Measurements from ENCODE around the gene PLK5. TPM values are rescaled to one million over a fixed set of nuclear protein-coding genes. Genes with fewer than 3 reads are reported as not detected.

Gene PLK5
- total RNA-seq, 4 donors from 2014 or later, result not detected

DNA sequence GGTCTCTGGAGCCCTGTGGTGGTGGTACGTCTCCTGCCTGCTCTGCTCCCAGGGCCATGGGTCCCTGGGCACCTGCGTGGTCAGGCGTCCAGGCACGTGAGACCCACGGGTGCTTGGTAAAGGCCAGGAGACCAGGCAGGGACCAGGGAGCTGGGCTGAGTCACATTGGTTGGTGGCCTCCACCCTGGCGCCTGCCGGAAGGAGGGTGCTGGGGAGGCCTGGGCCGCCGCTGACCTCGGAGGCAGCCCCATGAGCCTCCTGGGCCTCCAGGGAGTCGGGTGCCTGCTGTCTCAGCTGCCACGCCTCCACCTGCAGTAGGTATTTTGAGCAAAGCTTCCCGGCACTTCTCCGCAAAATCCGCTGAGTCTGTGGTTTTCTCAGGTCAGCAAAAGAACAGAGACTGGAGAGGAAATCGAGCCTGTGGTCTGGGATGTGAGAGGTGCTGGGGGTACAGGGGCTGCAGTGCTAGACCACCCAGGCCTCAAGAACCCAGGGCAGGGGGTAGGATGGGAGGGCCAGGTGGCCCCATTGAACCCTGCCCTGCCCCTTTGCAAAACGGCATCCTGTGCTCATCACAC lies 3.6 kb upstream of the PLK5 start:
- no peak for TF ChIP-seq POLR2A (IDR thresholded peaks at IDR 0.05)
- TF ChIP-seq, protein P1, sequence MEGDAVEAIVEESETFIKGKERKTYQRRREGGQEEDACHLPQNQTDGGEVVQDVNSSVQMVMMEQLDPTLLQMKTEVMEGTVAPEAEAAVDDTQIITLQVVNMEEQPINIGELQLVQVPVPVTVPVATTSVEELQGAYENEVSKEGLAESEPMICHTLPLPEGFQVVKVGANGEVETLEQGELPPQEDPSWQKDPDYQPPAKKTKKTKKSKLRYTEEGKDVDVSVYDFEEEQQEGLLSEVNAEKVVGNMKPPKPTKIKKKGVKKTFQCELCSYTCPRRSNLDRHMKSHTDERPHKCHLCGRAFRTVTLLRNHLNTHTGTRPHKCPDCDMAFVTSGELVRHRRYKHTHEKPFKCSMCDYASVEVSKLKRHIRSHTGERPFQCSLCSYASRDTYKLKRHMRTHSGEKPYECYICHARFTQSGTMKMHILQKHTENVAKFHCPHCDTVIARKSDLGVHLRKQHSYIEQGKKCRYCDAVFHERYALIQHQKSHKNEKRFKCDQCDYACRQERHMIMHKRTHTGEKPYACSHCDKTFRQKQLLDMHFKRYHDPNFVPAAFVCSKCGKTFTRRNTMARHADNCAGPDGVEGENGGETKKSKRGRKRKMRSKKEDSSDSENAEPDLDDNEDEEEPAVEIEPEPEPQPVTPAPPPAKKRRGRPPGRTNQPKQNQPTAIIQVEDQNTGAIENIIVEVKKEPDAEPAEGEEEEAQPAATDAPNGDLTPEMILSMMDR (IDR thresholded peaks at IDR 0.05), result no peak
- H3K27ac ChIP-seq, result no peak overlapping the region
- no peak overlapping the region for H3K4me3 ChIP-seq
- peaks cover 0 to 22% of the 10 kb centered on the region in 2 donors for H3K27me3 ChIP-seq
- H3K9me3 ChIP-seq, result no peaks in the 10 kb centered on the region
- H3K4me1 ChIP-seq, result peaks cover 0 to 7% (median 3%) of the 10 kb centered on the region in 4 donors
- no peaks in the 10 kb centered on the region for H3K36me3 ChIP-seq
- no peak for DNase-seq

DNA sequence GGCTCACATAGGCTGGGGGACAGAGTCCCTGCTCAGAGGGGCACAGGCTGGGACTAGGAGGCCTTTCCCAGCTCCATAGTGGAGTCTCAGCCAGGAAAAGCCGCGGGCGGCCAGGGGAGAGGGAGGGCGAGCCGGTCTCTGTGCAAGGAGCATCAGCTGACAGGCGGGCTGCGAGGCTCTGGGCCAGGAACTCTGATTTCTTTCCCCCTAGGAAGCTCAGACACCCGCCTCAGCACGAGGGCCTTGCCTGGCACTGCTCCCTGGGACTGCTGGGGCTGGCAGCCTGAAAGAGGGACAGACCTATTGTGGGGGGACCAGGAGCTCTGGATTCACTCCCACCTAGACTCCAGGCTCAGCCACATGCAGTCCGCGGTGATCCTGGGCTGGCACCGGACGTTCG lies 2.2 kb upstream of the PLK5 start:
- TF ChIP-seq POLR2A (IDR thresholded peaks at IDR 0.05), result no peak
- TF ChIP-seq, protein P1 (IDR thresholded peaks at IDR 0.05), result no peak
- no peak for DNase-seq
- H3K27ac ChIP-seq, result peak overlapping the region in 1 of 4 donors; percentile 9
- no peak overlapping the region for H3K4me3 ChIP-seq
- H3K4me1 ChIP-seq, result peaks cover 0 to 7% (median 3%) of the 10 kb centered on the region in 4 donors
- no peaks in the 10 kb centered on the region for H3K36me3 ChIP-seq
- no peaks in the 10 kb centered on the region for H3K9me3 ChIP-seq
- H3K27me3 ChIP-seq, result peaks cover 0 to 28% of the 10 kb centered on the region in 2 donors

DNA sequence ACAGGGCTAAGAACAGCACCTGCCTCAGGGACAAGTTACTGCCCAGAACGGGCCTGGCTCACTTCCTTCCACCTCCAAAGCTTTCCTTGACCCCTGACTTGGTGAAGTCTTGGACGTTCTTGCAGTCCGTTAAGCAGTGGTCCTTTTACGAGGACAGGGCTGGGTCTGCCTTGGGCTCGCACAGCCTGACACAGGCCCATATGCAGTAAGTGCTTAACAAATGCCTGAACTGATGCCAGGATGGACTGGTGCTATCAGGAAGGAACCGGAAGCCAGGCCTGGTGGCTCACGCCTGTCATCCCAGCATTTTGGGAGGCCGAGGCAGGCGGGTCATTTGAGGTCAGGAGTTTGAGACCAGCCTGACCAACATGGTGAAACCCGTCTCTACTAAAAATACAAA lies 1.8 kb upstream of the PLK5 start:
- TF ChIP-seq, protein P1 (IDR thresholded peaks at IDR 0.05), result no peak
- TF ChIP-seq POLR2A (IDR thresholded peaks at IDR 0.05), result no peak
- Histone ChIP-seq H3K4me3 (no peak overlapping the region), H3K27me3 (peaks cover 0 to 28% of the 10 kb centered on the region in 2 donors), H3K4me1 (peaks cover 0 to 7% (median 3%) of the 10 kb centered on the region in 4 donors), H3K36me3 (no peaks in the 10 kb centered on the region), H3K27ac (peak overlapping the region in 1 of 4 donors; percentile 9), H3K9me3 (no peaks in the 10 kb centered on the region)
- no peak for DNase-seq

DNA sequence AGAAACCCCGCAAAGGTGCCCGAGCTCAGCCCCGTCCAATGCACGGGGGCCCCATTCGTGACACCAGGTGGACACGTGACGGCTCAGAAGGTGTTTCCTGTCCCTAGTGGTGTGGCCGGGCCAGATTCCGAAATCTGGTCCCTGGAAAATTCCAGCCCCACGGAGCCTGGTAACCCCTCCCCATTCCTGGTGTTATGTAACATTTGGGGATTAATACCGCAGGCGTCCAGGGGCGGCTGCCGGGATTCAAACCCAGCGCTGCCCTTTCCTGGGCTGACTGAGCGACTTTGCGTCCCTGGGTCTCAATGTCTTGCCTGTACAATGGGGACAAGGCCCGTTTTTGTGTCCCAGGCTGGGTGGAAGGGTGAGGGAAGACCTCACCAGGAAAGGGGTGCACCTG lies 1.0 kb upstream of the PLK5 start:
- TF ChIP-seq, protein P1 (IDR thresholded peaks at IDR 0.05), result no peak
- no peak for TF ChIP-seq POLR2A (IDR thresholded peaks at IDR 0.05)
- H3K9me3 ChIP-seq, result no peaks in the 10 kb centered on the region
- H3K36me3 ChIP-seq, result no peaks in the 10 kb centered on the region
- H3K27me3 ChIP-seq, result peaks cover 0 to 28% of the 10 kb centered on the region in 2 donors
- H3K4me3 ChIP-seq, result no peak overlapping the region
- H3K4me1 ChIP-seq, result peaks cover 0 to 7% (median 3%) of the 10 kb centered on the region in 4 donors
- no peak for DNase-seq
- no peak overlapping the region for H3K27ac ChIP-seq

DNA sequence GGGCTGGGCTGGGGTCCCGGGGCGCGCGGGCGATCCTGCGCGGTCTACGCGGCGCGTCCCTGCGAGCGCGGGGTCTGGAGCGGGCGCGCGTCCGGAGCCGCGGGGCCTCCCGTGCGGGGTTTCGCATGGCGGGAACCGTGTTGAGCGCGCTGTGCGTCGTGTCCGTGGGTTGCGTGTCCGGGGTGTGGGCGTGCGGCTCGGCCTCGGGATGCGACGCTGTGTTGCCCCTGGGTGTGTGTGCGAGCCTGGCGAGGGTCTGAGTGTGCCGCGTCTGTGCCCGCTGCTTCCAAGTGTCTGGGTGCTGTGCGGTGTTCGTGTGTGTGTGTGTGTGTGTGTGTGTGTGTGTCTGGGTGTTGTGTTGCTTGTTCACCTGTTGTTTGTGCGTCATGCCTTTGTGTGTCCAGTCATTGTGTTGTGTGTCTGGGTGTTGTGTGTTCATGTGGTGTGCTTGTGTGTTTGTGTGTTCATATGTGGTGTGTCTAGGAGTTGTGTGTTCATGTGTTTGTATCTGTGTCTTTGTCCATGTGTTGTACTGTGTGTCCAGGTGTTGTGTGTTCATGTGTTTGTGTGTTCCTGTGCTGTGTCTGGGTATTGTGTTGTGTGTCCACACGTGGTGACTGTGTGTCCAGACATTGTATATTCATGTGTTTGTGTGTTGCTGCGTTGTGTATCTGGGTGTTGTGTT lies 552 bp downstream of the PLK5 start:
- TF ChIP-seq, protein P1 (IDR thresholded peaks at IDR 0.05), result no peak
- TF ChIP-seq POLR2A (IDR thresholded peaks at IDR 0.05), result no peak
- Histone ChIP-seq H3K27ac (no peak overlapping the region), H3K4me3 (peak overlapping the region in 2 of 4 donors; percentile 26 to 34), H3K27me3 (peaks cover 0 to 28% of the 10 kb centered on the region in 2 donors), H3K36me3 (no peaks in the 10 kb centered on the region), H3K4me1 (peaks cover 0 to 7% (median 3%) of the 10 kb centered on the region in 4 donors), H3K9me3 (no peaks in the 10 kb centered on the region)
- DNase-seq, result no peak
